Skin epidermis (tissue), 12 donors: ENCODE data around the gene SLCO2A1.

Experiments
- H3K27ac ChIP-seq, 21 experiments: fragments of 200-600 bp; sonication (generic) in 11 of 21; one replicate each; pipeline ENCODE4 v1.5.0; 2020; ENCODE audit warnings: mild to moderate bottlenecking in 3 of 21, inconsistent platforms in 2 of 21, moderate library complexity in 2 of 21
- H3K4me3 ChIP-seq, 7 experiments: fragments of 200-600 bp; sonication (generic) in 2 of 7; one replicate each; pipeline ENCODE4 v1.5.0; 2020; ENCODE audit warnings: inconsistent platforms in 2 of 7, mild to moderate bottlenecking in 2 of 7, moderate library complexity in 1 of 7

Gene SLCO2A1

GRCh38 chr3:133880886-133881455, 148.8 kb downstream of the SLCO2A1 start:
- H3K4me3 ChIP-seq, result no peak overlapping the region
- H3K27ac ChIP-seq, result no peak overlapping the region

- no peak overlapping the region for H3K27ac ChIP-seq
- H3K4me3 ChIP-seq, result no peak overlapping the region
Observed at GRCh38 chr3:133880287-133880686, 149.4 kb downstream of the SLCO2A1 start.

- Histone ChIP-seq H3K27ac (no peak overlapping the region), H3K4me3 (no peak overlapping the region)
Observed at GRCh38 chr3:133878518-133878917, 151.2 kb downstream of the SLCO2A1 start.
